Stimulated activated CD4-positive, alpha-beta T cell treated with anti-CD3 and anti-CD28 coated beads, TNF-alpha, amount 100 ng/mL, for 1 hour (primary cell): ENCODE results near the gene HNRNPF.

ENCODE experiments used
- DNase-seq, 3 donors: peaks; one replicate each; pipeline ENCODE4 v3.0.0-alpha.2; 2020; ENCODE audit warnings: low read depth in 3 of 3, low spot score in 1 of 3

HNRNPF gene

DNA sequence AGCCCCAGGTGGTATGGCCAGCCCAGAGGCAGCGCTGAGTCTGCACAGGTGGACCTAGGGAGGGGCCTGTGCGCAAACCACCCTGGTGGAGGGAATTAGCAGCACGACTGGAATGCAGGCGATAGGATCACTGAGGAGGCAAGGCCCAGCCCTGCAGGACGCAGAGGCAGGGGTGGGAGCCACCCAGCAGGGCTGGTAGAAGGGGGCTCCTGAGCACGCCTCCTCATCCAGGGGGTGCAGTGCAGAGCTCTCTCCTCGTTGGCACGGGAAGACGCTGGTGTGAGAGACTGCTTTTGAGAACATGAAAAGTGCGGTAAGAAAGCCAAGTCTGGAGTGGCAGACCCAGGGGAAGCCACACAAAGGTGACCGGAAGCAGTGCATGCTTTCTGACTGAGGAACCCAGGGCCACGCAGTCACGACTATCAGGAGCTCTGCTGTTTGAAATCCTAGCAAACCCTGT lies 31.5 kb downstream of the HNRNPF start:
- no peak for DNase-seq

GRCh38 chr10:43376828-43377423 lies 32.1 kb downstream of the HNRNPF start:
- no peak for DNase-seq

DNA sequence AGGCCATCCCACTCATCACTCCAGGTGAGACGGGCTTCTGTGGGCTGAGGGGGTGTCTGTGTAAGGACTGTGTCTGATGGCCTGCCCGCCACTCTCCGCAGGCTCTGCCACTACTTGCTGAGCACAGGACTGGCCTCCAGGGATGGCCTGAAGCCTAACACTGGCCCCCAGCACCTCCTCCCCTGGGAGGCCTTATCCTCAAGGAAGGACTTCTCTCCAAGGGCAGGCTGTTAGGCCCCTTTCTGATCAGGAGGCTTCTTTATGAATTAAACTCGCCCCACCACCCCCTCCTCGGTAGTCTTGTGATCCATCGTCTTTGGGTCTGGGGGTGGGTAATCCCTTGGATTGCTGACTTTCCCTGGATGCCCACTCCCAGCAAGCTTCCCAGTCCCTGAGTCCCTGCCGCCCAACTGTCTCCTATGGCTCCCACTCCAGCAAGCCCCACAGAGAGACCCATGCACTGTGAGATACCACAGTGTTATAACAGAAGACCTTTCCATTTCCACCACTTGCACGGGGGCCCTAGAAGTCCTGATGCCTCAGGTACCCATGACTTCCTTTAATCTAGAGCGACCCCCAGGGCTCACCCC lies 32.8 kb downstream of the HNRNPF start:
- DNase-seq: no peak

DNA sequence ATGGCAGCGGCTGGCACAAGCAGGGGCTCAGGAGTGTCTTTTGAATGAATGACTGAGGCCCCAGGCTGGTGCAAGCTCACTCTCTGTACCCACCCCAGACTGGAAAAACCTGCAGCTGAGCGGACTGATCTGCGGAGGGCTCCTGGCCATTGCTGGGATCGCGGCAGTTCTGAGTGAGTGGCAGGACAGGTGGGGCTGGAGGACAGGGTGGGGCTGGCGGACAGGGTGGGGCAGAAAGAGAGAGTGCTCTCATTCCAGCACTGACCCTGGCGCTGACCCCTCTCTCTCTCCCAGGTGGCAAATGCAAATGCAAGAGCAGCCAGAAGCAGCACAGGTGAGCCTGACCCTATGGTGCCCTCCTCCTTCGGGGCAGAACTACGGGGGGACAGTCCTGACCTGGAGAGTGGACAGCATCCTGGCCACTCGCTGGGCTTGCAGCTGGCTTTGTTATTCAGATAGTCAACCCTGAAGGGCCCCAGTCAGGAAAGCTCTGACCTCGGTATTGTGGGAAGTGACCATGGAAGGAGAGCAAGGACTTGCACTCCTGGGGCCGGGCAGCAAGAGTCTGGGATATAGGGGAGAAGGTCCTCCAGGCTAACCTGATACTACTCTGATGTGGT lies 33.5 kb downstream of the HNRNPF start:
- no peak for DNase-seq

DNA sequence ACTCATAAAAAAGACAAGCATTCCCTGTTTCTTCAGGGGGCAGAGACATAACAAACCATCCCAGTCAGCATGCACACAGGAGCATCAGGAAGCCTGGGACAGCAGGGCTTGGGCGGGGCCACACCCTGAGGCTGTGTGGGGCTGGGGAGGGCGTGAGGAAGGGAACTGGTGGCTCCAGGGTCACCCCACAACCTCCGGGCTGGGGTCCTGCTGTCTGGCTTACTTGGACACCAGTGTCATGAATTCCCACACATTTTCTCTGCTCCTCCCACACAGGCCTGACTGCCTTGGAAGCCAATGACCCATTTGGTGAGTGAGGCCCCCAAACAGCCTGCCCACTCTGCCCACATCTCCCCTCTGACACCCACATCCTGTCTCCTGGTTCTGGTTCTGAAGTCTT lies 34.8 kb downstream of the HNRNPF start:
- DNase-seq: no peak

GRCh38 chr10:43373461-43373860 lies 35.5 kb downstream of the HNRNPF start:
- no peak for DNase-seq

- no peak for DNase-seq
Observed at GRCh38 chr10:43372765-43373361, 36.1 kb downstream of the HNRNPF start.

GRCh38 chr10:43371418-43371817 lies 37.6 kb downstream of the HNRNPF start, which contains the start of gene FXYD4:
Gene FXYD4, plus strand, starts transcription at chr10:43371636. Its CDS starts 2,111 bp downstream, at chr10:43373747.
- no peak for DNase-seq

DNA sequence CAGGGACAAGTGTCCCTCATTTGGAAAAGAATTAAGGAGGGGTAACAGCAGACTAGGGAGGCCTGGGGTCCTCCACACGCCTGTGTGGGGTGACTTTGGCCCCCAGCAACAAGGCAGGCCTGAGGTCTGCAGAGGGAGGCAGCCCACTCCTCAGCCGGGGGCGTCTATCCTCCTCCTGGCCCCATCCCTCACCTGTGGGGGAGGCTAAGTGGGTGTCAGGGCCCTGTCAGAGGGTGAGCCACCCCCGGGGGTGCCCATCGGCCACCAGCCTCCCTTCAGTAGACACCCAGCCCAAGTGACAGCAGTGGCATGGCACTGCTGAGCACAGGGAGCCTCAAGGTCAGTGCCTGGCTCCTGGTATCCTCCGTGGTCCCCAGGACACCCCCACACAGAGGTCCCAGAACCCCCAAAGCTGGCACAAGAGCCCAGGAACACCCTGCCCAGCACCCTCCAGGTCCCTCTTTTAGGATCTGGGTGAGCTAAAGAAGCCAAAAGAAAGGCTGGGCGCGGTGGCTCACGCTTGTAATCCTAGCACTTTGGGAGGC lies 38.2 kb downstream of the HNRNPF start:
- DNase-seq: no peak

- no peak for DNase-seq
Observed at GRCh38 chr10:43369921-43370320, 39.1 kb downstream of the HNRNPF start.

DNA sequence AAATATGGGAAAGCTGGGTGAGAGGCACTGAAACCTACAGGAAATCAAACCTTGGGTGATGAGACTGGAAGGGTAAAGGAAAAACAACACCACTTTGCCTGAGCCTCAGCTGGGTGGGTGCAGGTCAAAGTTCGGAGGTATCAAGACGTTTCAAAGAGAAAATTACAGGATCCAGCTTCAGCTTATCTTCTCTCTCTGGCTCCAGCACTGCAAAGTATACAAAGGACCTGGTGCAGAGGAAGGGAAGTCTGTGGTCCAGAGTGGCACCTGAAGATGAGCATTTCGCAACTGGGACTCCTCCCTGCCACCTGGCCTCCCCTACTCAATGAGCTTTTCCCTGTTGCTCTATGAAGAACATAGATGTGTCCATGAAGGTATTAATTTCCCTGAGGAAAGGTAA lies 44.0 kb downstream of the HNRNPF start:
- DNase-seq: no peak

DNA sequence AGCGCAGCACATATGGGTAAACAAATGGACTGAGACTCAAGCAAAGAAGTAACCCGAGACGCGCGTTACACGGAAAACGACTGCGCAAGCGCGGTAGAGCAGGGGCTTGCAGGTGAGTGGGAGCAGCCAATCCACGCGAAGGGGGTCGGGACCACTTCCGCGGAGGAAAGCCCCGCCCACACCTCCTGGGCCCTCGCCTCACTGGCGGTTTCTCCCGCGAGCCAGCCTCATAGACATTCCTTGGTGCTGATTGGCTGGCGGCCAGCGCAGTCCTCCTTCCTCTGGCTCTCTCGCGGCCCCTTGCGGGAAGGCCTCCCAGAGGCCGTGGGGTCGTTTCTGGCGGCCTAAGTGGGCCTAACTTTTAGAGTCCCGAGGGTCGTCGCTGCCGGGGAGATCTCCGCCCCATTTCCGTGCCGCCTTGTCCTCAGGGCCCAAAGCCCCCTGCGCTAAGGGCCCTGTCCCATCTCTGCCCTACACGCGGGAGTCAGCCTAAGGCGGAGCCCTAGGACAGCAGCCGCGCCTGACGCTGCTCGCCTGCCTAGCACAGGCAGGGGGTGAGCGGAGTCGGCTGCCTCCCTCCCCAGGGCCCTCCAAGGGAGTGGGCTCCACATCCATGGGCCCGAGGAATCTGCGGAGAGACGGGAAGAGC lies 46.7 kb downstream of the HNRNPF start:
- peak; percentile 87 to 97 (median 92) for DNase-seq

GRCh38 chr10:43361547-43362190 lies 47.3 kb downstream of the HNRNPF start:
- DNase-seq: peak in 1 of 3 donors; percentile 3

- DNase-seq: no peak
Observed at GRCh38 chr10:43360086-43360485, 48.9 kb downstream of the HNRNPF start.

DNA sequence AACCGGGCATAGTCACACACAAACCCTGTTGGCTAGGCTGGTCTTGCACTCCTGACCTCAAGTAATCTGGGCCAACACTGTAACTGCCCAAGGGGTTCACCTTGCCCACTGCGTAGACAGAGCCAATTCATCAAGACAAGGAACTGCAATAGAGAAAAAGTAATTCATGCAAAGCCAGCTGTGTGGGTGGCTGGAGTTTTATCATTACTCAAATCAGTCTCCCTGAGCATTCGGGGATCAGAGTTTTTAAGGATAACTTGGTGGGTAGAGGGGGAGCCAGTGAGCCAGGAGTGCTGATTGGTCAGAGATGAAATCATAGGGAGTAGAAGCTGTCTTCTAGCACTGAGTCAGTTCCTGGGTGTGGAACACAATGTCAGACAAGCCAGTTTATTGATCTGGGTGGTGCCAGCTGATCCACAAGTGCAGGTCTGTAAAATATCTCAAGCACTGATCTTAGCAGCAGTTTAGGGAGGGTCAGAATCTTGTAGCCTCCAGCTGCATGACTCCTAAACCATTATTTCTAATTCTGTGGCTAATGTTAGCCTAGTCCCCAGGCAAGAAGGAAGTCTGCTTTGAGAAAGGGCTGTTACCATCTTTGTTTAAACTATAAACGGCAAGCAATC lies 53.1 kb downstream of the HNRNPF start:
- no peak for DNase-seq

DNA sequence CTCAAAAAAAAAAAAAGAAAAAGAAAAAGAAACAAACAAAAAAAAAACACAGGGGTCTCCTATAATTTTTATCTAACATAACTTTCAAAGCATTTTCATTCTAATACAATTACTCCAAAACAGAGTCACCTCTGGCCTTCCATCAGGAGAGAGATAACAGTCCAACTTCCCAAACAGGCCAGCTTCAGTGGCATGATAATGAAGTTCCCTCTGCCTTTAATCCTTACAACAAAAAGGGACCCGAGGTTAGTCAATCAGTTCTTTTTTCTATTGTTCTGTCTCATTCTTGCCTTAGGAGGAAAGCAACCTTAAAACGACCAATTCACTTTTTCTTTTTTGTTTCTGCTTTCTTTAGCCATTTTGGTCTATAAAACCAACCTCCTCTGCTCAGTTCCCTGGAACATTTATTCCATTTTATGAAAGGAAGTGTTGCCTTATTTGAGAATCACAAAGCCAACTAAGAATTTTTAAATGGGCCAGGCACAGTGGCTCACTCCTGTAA lies 54.1 kb downstream of the HNRNPF start:
- no peak for DNase-seq

- no peak for DNase-seq
Observed at GRCh38 chr10:43354330-43354635, 54.7 kb downstream of the HNRNPF start.

DNA sequence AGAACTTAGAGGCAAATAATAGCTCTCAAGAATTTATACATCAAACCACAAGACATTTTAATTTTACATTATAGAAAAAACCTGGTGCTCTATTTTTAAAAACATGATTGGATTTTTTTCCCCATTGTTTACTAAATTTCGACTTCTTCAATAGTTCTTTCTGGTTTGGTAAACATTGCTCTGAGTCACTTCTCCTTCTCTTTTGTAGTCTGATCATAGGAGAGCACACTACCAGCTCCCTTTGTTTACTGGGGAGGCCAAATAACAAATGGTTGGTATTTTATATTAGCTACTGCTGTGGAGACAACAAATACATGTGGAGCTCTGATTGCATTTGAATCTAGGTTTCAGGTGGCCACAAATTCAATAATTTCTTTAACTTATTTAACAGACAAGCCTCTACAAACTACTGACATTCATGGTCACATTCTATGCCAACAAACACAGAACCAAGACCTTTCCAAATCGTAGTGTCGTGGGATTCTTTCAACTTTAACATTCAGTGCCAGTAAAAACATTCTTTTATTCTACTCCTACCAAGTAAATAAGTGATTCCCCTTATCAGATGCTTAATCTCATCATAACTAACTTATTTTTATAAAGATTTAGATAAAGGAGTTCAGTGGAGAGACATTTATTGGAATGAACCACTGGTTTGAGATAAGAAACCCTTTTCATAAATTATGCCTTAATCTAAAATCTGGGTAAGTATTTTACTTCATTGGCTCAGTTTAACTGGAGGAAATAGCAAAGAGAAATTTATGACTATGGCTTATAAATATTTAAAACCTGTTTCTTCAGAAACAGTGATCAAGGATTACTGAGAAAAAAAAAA lies 55.3 kb downstream of the HNRNPF start:
- DNase-seq: no peak

- no peak for DNase-seq
Observed at GRCh38 chr10:43352951-43353350, 56.0 kb downstream of the HNRNPF start.

- DNase-seq: no peak
Observed at GRCh38 chr10:43351301-43351700, 57.7 kb downstream of the HNRNPF start.
